K562 (cell line): ENCODE measurements around the gene KCNQ2. TPM values are rescaled to one million over a fixed set of nuclear protein-coding genes. Genes with fewer than 3 reads are reported as not detected.

Experiments used
- ATAC-seq: fragments of 200-7000 bp; cut with Tn5 transposase; 3 replicates; pipeline ENCODE4 v1.9.1; 2020; ENCODE audit warnings: moderate library complexity
- BruUV-seq: library from RNA; stranded (reverse); fragments of 400-500 nt; replicated peaks from 2 replicates; lab custom pipeline; 2021; lab: Mats Ljungman, UMichigan
- CTCF ChIA-PET: fragments of 300-600 bp; formaldehyde crosslinking; extraction: SDS; loops from one replicate; lab custom pipeline; 2021; ENCODE audit warnings: low intra/inter-chr PET ratio; lab: Yijun Ruan, JAX
- POLR2A ChIA-PET: fragments of 300-600, 350-650 bp; sonication (Branson Sonifier 250); formaldehyde crosslinking; extraction: SDS; loops from one replicate; lab custom pipeline; 2021; ENCODE audit warnings: antibody characterized with exemption, inconsistent platforms; lab: Yijun Ruan, JAX
- DNase-seq, 4 experiments: peaks; one replicate each; pipeline versions ENCODE4 v3.0.0 to v3.0.0-alpha.2; 2011 to 2018; ENCODE audit warnings: low spot score in 3 of 4, mixed read lengths in 3 of 4; ENCODE audit errors: extremely low read depth in 1 of 4
- FAIRE-seq: peaks from 2 replicates; lab custom pipeline; 2011; peaks lifted over from hg19 to GRCh38; lab: Jason Lieb, UNC
- H2AFZ ChIP-seq: 2 replicates; pipeline ENCODE4 v1.6.0; 2011; ENCODE audit warnings: low read depth, low read length, control low read depth, inconsistent platforms
- H3K27ac ChIP-seq: fragments of 200-600 bp; 3 replicates; pipeline ENCODE4 v1.8.0; 2011; ENCODE audit warnings: low read depth, mild to moderate bottlenecking, control low read depth, inconsistent platforms, low read length, moderate library complexity, mixed read lengths; ENCODE audit errors: extremely low read depth
- H3K27me3 ChIP-seq, 2 experiments: fragments of 300-600 bp in 1 of 2; 2 replicates in 1 of 2; 3 replicates in 1 of 2; pipeline versions ENCODE4 v1.6.0 to v1.8.0; 2011; ENCODE audit warnings: inconsistent platforms in 2 of 2, low read length in 2 of 2, mild to moderate bottlenecking in 1 of 2, mixed read lengths in 1 of 2, moderate library complexity in 1 of 2; ENCODE audit not compliant: control insufficient read depth in 2 of 2, insufficient read depth in 2 of 2
- H3K36me3 ChIP-seq: fragments of 300-600 bp; 3 replicates; pipeline ENCODE4 v1.8.0; 2011; ENCODE audit warnings: mild to moderate bottlenecking, low read length, inconsistent platforms; ENCODE audit not compliant: control insufficient read depth, insufficient read depth
- H3K4me1 ChIP-seq, 2 experiments: fragments of 200-600 bp in 1 of 2; replicated peaks in 1 of 2; 2 replicates in 1 of 2; 3 replicates in 1 of 2; pipeline versions ENCODE4 v1.5.1 to v1.8.0; 2011; ENCODE audit warnings: inconsistent platforms in 2 of 2, low read length in 2 of 2, mild to moderate bottlenecking in 1 of 2, mixed read lengths in 1 of 2, moderate library complexity in 1 of 2; ENCODE audit not compliant: control insufficient read depth in 2 of 2, insufficient read depth in 2 of 2
- H3K4me2 ChIP-seq: 2 replicates; pipeline ENCODE4 v1.6.1; 2011; ENCODE audit warnings: low read length, control low read depth, inconsistent platforms, mixed read lengths; ENCODE audit not compliant: insufficient read depth
- H3K4me3 ChIP-seq: fragments of 200-600 bp; sonication (generic), shearing (Covaris generic); 2 replicates; pipeline ENCODE4 v1.5.1; 2016; ENCODE audit warnings: control low read depth, inconsistent platforms
- H3K79me2 ChIP-seq: fragments of 200-600 bp; 3 replicates; pipeline ENCODE4 v1.8.0; 2011; ENCODE audit warnings: low read length, inconsistent platforms; ENCODE audit not compliant: control insufficient read depth, insufficient read depth
- H3K9ac ChIP-seq, 2 experiments: 2 replicates each; pipeline versions ENCODE4 v1.6.0 to v1.6.1; 2011; ENCODE audit warnings: low read depth in 2 of 2, low read length in 2 of 2, control low read depth in 1 of 2, inconsistent platforms in 1 of 2, mild to moderate bottlenecking in 1 of 2, mixed read lengths in 1 of 2; ENCODE audit not compliant: insufficient read depth in 1 of 2
- H3K9me1 ChIP-seq: one replicate; pipeline ENCODE4 v1.6.0; 2011; ENCODE audit warnings: inconsistent platforms, mild to moderate bottlenecking, low read length, moderate library complexity; ENCODE audit not compliant: control insufficient read depth, insufficient read depth
- H3K9me3 ChIP-seq: replicated peaks from 2 replicates; pipeline ENCODE4 v1.5.1; 2011; ENCODE audit warnings: low read depth, low read length, inconsistent platforms; ENCODE audit not compliant: control insufficient read depth, insufficient read depth
- H4K20me1 ChIP-seq: replicated peaks from 2 replicates; pipeline ENCODE4 v1.6.1; 2011; ENCODE audit warnings: low read length, inconsistent platforms, mixed read lengths; ENCODE audit not compliant: control insufficient read depth, insufficient read depth
- BRD9 ChIP-seq: fragments of 450-650 bp; IDR thresholded peaks from 2 replicates; pipeline ENCODE4 v1.6.1; 2018; ENCODE audit warnings: low read depth; ENCODE audit not compliant: partially characterized antibody
- ELK3 ChIP-seq: fragments of 450-650 bp; formaldehyde crosslinking; IDR thresholded peaks from 2 replicates; pipeline ENCODE4 v1.4.0; 2020; ENCODE audit warnings: mild to moderate bottlenecking
- NFIX ChIP-seq: fragments of 250-450 bp; sonication (Bioruptor Pico); IDR thresholded peaks from 2 replicates; pipeline ENCODE4 v1.4.0; 2020; ENCODE audit warnings: low read depth, mild to moderate bottlenecking, moderate library complexity
- RBBP5 ChIP-seq: fragments of 200-600 bp; sonication (generic); IDR thresholded peaks from 2 replicates; pipeline ENCODE4 v1.6.1; 2012; ENCODE audit warnings: borderline replicate concordance, mild to moderate bottlenecking, low read length, control low read depth, inconsistent platforms; ENCODE audit not compliant: insufficient read depth, poor library complexity, severe bottlenecking
- TFE3 ChIP-seq: fragments of 450-650 bp; formaldehyde crosslinking; IDR thresholded peaks from 2 replicates; pipeline ENCODE4 v1.4.0; 2020; ENCODE audit warnings: mild to moderate bottlenecking, mixed read lengths
- U2AF2 ChIP-seq: fragments of 200-400 bp; formaldehyde crosslinking; optimal IDR thresholded peaks from 2 replicates; pipeline ENCODE3; 2017; ENCODE audit warnings: low read depth, mild to moderate bottlenecking, low read length
- ZNF197 ChIP-seq: fragments of 200-800 bp; sonication (Bioruptor generic); IDR thresholded peaks from 2 replicates; pipeline ENCODE4 v1.6.1; 2016; ENCODE audit warnings: low read depth, missing genetic modification characterization, missing compliant biosample characterization
- ZNF717 ChIP-seq: fragments of 250-450 bp; sonication (Bioruptor Pico); IDR thresholded peaks from 2 replicates; pipeline ENCODE4 v1.5.0; 2021
- WGBS: fragments of 100-300 bp; shearing (Covaris generic); methylation state at CpG from one replicate; pipeline ENCODE4 v1.1.6; 2016; ENCODE audit warnings: low coverage, mixed read lengths; ENCODE audit not compliant: insufficient coverage; ENCODE audit errors: missing lambda C conversion rate; 5-methylcytosine and 5-hydroxymethylcytosine counted together
- in situ Hi-C: fragments of 300-500 bp; cut with MboI; formaldehyde crosslinking; loops from 4 replicates; pipeline ENCODE4 v1.15.0; 2018; ENCODE audit warnings: inconsistent platforms, mixed read lengths
- intact Hi-C: fragments of 100-400 bp; cut with micrococcal nuclease; formaldehyde crosslinking; loops from 2 replicates; pipeline ENCODE4 v1.14.2; 2022
- polyA plus RNA-seq, 8 experiments: library from polyadenylated mRNA; depleted of rRNA in 4 of 8; stranded (reverse) in 5 of 8; unstranded in 3 of 8; fragments of >200 nt; fragmentation: Nextera tagmentation in 2 of 8; fragmentation: Illumina TruSeq in 1 of 8; extraction: Ambion mirVana in 2 of 8; extraction: Trizol in 1 of 8; gene quantifications; 2 replicates each; pipeline versions ENCODE4 v1.2.1 to v1.2.3, GENCODE V29; 2011 to 2014; ENCODE audit warnings: inconsistent platforms in 1 of 8, missing spikeins in 1 of 8
- total RNA-seq, 7 experiments: library from RNA; depleted of rRNA in 6 of 7; stranded (reverse); fragments of >200 nt in 6 of 7; fragmentation: Illumina TruSeq in 2 of 7; extraction: Trizol in 2 of 7; gene quantifications; 2 replicates each; pipeline versions ENCODE4 v1.2.1 to v1.2.3, GENCODE V29; 2011 to 2021; ENCODE audit warnings: low replicate concordance in 1 of 7
- TF ChIP-seq, protein P1 (sequence below): fragments of 250-450 bp; sonication (Bioruptor Pico); IDR thresholded peaks from 2 replicates; pipeline ENCODE4 v1.5.0; 2021
- TF ChIP-seq, protein P2 (sequence below): sonication (generic); formaldehyde crosslinking; IDR thresholded peaks from 2 replicates; pipeline ENCODE4 v1.8.1; 2022; ENCODE audit warnings: missing genetic modification reagents

KCNQ2 gene
- total and polyA plus RNA-seq, 9 of the 15 experiments (the other 6 are each of a cell fraction or from before 2014, with no cell fraction given): 0.13 to 0.16 TPM; not detected in 7

DNA sequence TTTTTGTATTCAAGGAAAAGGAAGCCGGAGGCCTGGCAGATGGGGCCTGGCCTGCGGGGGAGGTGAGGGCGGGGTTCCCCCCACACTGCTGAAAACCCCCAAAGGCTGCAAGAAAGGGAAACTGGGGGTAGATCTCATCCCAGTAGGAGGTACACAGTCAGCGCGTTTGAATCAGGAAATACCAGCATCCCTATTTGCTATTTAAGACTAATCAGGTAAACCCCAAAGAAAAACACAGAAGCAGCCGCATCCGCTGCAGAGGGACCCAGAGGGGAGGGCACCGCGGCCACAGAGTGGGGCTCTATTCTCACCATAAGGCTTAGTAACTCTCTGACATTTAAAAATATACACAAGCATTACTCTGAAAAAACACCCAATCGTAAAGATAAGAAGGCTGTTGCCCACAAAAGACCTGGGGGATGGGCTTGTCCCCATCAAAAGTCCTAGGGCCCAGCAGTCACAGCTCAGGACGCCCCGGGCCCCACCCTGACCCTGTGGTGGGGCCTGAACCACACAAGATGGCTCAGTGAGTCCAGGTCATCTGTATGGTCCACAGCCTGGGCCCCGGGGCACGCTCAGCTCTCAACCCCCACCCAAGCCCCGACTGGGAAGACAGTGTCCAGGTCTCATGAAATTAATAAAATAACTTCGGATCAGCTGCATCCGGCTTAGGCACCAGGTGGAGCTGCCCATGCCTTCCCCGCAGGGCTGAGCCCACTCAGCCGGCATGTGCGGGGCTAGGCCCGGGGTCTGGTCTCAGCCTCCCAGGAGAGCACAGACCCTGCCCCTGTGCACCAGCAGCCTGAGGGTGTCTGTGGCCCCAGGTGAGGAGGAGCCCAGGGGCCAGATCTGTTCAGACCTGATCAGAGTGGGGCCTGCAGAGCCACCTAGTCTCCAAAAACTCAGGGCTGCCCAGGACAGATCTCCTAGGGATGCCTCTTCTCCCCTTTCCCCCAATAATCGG, 31.0 kb downstream of the KCNQ2 start (continued):
- TF ChIP-seq RBBP5 (no peak), NFIX (CRISPR knock-in tag) (no peak)

GRCh38 chr20:63440366-63440955, 32.0 kb downstream of the KCNQ2 start:
- no peak for DNase-seq
- Histone ChIP-seq H3K4me3 (no peak overlapping the region), H3K9me3 (peaks cover 4% of the 10 kb centered on the region; the same call in 1 of the 2 replicates), H3K27me3 (peaks cover 20 to 45% of the 10 kb centered on the region in 2 experiments), H3K4me2 (no peak overlapping the region), H2AFZ (no peak overlapping the region), H3K36me3 (no peaks in the 10 kb centered on the region), H3K9me1 (no peaks in the 10 kb centered on the region), H4K20me1 (no peaks in the 10 kb centered on the region), H3K27ac (no peak overlapping the region), H3K9ac (no peak overlapping the region; a peak in 1 of 4 replicates), H3K4me1 (peaks cover 0 to 19% of the 10 kb centered on the region in 2 experiments; a peak in 2 of 5 replicates), H3K79me2 (no peaks in the 10 kb centered on the region)
- 6% methylated on average over 23 of the region's 26 CpGs for WGBS
- POLR2A ChIA-PET: interaction anchor here (0.5 kb wide), 1 partner anchor 96 kb away, joined by 4 read pairs; no protein-coding TSS in a partner anchor
- intact Hi-C loops: no loop called here
- TF ChIP-seq ELK3 (CRISPR knock-in tag) (no peak), BRD9 (no peak), ZNF717 (no peak), TFE3 (CRISPR knock-in tag) (no peak), U2AF2 (no peak), ZNF197 (no peak)
- TF ChIP-seq, protein P1, sequence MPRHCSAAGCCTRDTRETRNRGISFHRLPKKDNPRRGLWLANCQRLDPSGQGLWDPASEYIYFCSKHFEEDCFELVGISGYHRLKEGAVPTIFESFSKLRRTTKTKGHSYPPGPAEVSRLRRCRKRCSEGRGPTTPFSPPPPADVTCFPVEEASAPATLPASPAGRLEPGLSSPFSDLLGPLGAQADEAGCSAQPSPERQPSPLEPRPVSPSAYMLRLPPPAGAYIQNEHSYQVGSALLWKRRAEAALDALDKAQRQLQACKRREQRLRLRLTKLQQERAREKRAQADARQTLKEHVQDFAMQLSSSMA: no peak
- TF ChIP-seq, protein P2, sequence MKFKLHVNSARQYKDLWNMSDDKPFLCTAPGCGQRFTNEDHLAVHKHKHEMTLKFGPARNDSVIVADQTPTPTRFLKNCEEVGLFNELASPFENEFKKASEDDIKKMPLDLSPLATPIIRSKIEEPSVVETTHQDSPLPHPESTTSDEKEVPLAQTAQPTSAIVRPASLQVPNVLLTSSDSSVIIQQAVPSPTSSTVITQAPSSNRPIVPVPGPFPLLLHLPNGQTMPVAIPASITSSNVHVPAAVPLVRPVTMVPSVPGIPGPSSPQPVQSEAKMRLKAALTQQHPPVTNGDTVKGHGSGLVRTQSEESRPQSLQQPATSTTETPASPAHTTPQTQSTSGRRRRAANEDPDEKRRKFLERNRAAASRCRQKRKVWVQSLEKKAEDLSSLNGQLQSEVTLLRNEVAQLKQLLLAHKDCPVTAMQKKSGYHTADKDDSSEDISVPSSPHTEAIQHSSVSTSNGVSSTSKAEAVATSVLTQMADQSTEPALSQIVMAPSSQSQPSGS (CRISPR knock-in tag): no peak
- FAIRE-seq: no peak
- in situ Hi-C loops: no loop called here
- CTCF ChIA-PET: no interaction called here
- no peak for ATAC-seq
- BruUV-seq: no TSS peak
